ENCODE results near the gene ATP1A4. TPM values are rescaled to one million over a fixed set of nuclear protein-coding genes. Genes with fewer than 3 reads are reported as not detected.

ATP1A4 gene
- total and polyA plus RNA-seq, 4 donors: not detected

Other genes starting within 250 kb of the ATP1A4 start
- 10 to 100 TPM; 46.4 to 81.8 TPM for gene TAGLN2, start 226.1 kb upstream of the ATP1A4 start, total RNA-seq
- gene TAGLN2, start 226.1 kb upstream of the ATP1A4 start, polyA plus RNA-seq: 100 to 1,000 TPM in 1 of 2 donors, 10 to 100 TPM in 1; 77.8 to 113 TPM
- 10 to 100 TPM in 1 of 2 donors, under 1 TPM in 1; 0.14 to 18.2 TPM for gene IGSF9, start 206.0 kb upstream of the ATP1A4 start, total RNA-seq
- 10 to 100 TPM; 14.0 to 21.3 TPM for gene IGSF9, start 206.0 kb upstream of the ATP1A4 start, polyA plus RNA-seq
- gene SLAMF9, start 197.4 kb upstream of the ATP1A4 start, total RNA-seq: under 1 TPM in 1 of 2 donors, not detected in 1; 0.25 TPM
- under 1 TPM; 0.64 to 0.68 TPM for gene SLAMF9, start 197.4 kb upstream of the ATP1A4 start, polyA plus RNA-seq
- gene PIGM, start 119.6 kb upstream of the ATP1A4 start, total RNA-seq: 1 to 10 TPM; 3.5 to 3.8 TPM
- gene PIGM, start 119.6 kb upstream of the ATP1A4 start, polyA plus RNA-seq: 1 to 10 TPM; 2.9 to 4.2 TPM
- gene KCNJ10, start 81.4 kb upstream of the ATP1A4 start, total RNA-seq: 1 to 10 TPM in 1 of 2 donors, under 1 TPM in 1; 0.50 to 1.6 TPM
- gene KCNJ10, start 81.4 kb upstream of the ATP1A4 start, polyA plus RNA-seq: under 1 TPM; 0.48 to 0.53 TPM
- not detected for gene KCNJ9, start 70.1 kb upstream of the ATP1A4 start, total RNA-seq
- gene KCNJ9, start 70.1 kb upstream of the ATP1A4 start, polyA plus RNA-seq: not detected
- 10 to 100 TPM in 1 of 2 donors, 1 to 10 TPM in 1; 9.8 to 24.3 TPM for gene IGSF8, start 53.0 kb upstream of the ATP1A4 start, total RNA-seq
- 10 to 100 TPM; 17.5 to 23.0 TPM for gene IGSF8, start 53.0 kb upstream of the ATP1A4 start, polyA plus RNA-seq
- 1 to 10 TPM in 1 of 2 donors, under 1 TPM in 1; 0.09 to 1.5 TPM for gene ATP1A2, start 35.8 kb upstream of the ATP1A4 start, total RNA-seq
- gene ATP1A2, start 35.8 kb upstream of the ATP1A4 start, polyA plus RNA-seq: under 1 TPM; 0.21 to 0.37 TPM
- not detected for gene CASQ1, start 39.0 kb downstream of the ATP1A4 start, total RNA-seq
- gene CASQ1, start 39.0 kb downstream of the ATP1A4 start, polyA plus RNA-seq: not detected
- 10 to 100 TPM; 10.3 to 11.9 TPM for gene PEA15, start 53.8 kb downstream of the ATP1A4 start, total RNA-seq
- gene PEA15, start 53.8 kb downstream of the ATP1A4 start, polyA plus RNA-seq: 10 to 100 TPM in 1 of 2 donors, 1 to 10 TPM in 1; 8.1 to 44.5 TPM
- 100 to 1,000 TPM in 1 of 2 donors, 10 to 100 TPM in 1; 80.3 to 199 TPM for gene DCAF8, start 110.9 kb downstream of the ATP1A4 start, total RNA-seq
- 100 to 1,000 TPM in 1 of 2 donors, 10 to 100 TPM in 1; 84.5 to 120 TPM for gene DCAF8, start 110.9 kb downstream of the ATP1A4 start, polyA plus RNA-seq
- 10 to 100 TPM; 24.8 to 73.9 TPM for gene PEX19, start 133.5 kb downstream of the ATP1A4 start, total RNA-seq
- 10 to 100 TPM; 33.3 to 54.1 TPM for gene PEX19, start 133.5 kb downstream of the ATP1A4 start, polyA plus RNA-seq
- 100 to 1,000 TPM in 1 of 2 donors, 10 to 100 TPM in 1; 92.7 to 145 TPM for gene COPA, start 191.6 kb downstream of the ATP1A4 start, total RNA-seq
- 10 to 100 TPM; 46.8 to 59.1 TPM for gene COPA, start 191.6 kb downstream of the ATP1A4 start, polyA plus RNA-seq
- gene NCSTN, start 191.8 kb downstream of the ATP1A4 start, total RNA-seq: 10 to 100 TPM; 36.1 to 44.6 TPM
- 10 to 100 TPM; 32.2 to 39.0 TPM for gene NCSTN, start 191.8 kb downstream of the ATP1A4 start, polyA plus RNA-seq
- gene NHLH1, start 215.5 kb downstream of the ATP1A4 start, total RNA-seq: under 1 TPM in 1 of 2 donors, not detected in 1; 0.08 TPM
- not detected for gene NHLH1, start 215.5 kb downstream of the ATP1A4 start, polyA plus RNA-seq
- 1 to 10 TPM in 1 of 2 donors, under 1 TPM in 1; 0.17 to 1.4 TPM for gene VANGL2, start 249.0 kb downstream of the ATP1A4 start, total RNA-seq
- gene VANGL2, start 249.0 kb downstream of the ATP1A4 start, polyA plus RNA-seq: under 1 TPM; 0.07 to 0.08 TPM